Measurements from ENCODE around the gene TNFRSF14.

DNA sequence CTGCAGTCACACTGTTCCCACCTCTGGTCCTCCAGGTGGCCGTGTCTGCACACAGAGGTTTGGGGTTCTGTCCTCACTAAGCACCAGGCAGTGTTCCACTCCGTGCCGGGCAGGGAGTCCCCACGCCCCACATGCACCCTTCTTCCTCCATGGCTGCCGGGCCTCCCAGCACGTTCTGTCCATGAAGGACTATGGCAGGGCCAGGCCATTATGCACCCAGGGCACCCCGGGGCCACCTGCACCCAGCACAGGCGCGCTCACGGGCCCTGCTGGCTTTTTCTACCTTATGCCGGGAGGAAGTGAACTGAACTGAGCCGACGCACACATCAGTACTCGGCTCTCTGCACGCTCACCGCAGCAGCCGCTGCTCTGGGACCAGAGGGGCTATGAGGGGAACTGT is 40.0 kb upstream of the TNFRSF14 start:
- TF ChIP-seq CTCF (IDR thresholded peaks at IDR 0.05) (no peak), REST (IDR thresholded peaks at IDR 0.05) (no peak), ESRRA (IDR thresholded peaks at IDR 0.05; ENCODE audit: borderline replicate concordance, low read length) (no peak), CHD2 (IDR thresholded peaks at IDR 0.05; ENCODE audit: low read length, partially characterized antibody) (no peak), RAD21 (conservative IDR thresholded peaks at IDR 0.05 in 1 of 2, IDR thresholded peaks at IDR 0.05 in 1 of 2) (no peak), EP300 (IDR thresholded peaks at IDR 0.05) (no peak), PBX3 (IDR thresholded peaks at IDR 0.05) (no peak), HEYL (CRISPR knock-in tag; IDR thresholded peaks at IDR 0.05) (no peak), HES2 (IDR thresholded peaks at IDR 0.05) (no peak), NPAS2 (CRISPR knock-in tag; IDR thresholded peaks at IDR 0.05; ENCODE audit: borderline replicate concordance) (no peak), POLR2A (IDR thresholded peaks at IDR 0.05; ENCODE audit: low read length) (no peak), CBX2 (IDR thresholded peaks at IDR 0.05; ENCODE audit: borderline replicate concordance, low read depth) (no peak), POLR2AphosphoS2 (conservative IDR thresholded peaks at IDR 0.05; ENCODE audit: low read length) (no peak)

All from A549 (cell line).